GM21390 (cell line): ENCODE data around the gene WSCD1.

Source experiments
- ATAC-seq: cut with Tn5 transposase; IDR thresholded peaks from one replicate; pipeline ENCODE4 v1.9.1; 2021; ENCODE audit not compliant: unreplicated experiment

The WSCD1 gene

DNA sequence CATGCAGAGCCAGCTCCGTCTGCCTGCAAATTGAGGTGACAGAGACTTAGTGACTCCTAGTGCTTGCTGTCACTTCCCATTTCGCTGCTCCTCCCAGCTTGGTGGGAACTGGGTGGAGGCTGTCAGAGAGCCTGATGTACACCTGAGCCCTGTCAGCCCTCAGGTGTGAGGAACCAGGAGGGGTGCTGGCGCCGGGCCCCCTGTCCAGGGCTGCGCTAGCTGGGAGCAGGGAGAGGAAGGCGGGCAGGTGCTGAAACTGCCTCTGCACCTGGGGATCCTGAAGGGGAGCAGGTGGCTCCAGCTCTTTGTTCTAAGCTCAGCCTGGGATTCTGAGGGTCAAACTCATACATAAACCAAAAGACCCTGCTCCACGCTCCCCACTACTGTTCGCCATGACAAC lies 10.8 kb upstream of the WSCD1 start:
- ATAC-seq, result no peak

DNA sequence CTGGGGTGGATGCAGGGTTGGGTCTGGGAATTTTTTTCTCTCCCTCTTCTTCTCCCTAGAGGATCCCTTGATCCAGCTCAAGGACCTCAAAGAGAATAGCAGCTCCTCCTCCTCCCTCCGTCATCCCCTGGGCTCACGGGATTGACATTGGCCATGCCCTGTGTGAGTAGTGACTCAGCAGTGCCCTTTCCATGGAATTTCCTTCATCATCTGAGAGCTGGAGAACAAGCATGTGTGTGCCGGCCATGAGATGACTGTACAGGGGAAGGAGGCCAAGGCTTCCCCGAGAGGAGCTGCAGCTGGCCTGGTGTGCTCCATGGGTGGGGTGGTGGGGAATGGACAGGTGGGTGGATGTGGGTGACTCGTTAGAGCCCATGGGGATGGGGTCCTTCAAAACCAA lies 8.9 kb upstream of the WSCD1 start:
- no peak for ATAC-seq

DNA sequence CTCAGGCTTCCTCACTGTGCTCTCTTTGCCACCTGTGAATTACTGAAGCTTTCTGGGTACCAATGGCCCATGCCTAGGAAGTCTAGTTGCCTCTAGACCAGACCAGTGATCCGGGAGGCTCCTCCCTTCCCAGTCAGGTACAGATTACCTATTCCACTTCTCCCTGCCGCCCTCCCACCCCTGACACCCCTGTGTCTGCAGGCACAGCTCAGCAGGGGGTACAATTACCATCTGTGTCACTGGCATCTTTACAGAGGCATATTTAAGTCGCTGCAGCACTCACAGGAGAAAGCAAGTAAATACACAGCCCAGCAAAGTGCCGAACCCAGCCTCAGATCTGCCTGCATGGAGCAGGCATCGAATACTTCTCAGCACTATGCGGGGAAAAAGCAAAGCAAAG lies 5.3 kb upstream of the WSCD1 start:
- no peak for ATAC-seq

DNA sequence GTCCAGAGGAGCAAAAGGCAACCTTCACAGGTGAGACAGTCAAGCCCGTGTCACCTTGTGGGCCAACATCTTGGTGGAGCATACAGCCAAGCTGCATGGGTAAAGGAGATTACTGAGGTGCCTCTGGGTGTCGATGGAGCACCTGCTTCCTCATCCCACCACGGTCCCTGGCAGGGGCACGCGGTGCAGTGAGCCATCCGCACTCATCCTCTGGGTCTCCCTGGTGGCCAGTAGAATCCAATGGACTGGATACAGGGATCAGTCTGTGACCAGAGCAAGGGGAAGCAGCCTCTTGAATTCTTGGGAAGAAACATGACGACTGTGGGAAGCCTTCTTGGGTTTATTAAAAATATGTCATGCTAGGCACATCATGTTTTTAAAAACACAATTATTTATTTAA lies 4.8 kb upstream of the WSCD1 start:
- ATAC-seq, result no peak

DNA sequence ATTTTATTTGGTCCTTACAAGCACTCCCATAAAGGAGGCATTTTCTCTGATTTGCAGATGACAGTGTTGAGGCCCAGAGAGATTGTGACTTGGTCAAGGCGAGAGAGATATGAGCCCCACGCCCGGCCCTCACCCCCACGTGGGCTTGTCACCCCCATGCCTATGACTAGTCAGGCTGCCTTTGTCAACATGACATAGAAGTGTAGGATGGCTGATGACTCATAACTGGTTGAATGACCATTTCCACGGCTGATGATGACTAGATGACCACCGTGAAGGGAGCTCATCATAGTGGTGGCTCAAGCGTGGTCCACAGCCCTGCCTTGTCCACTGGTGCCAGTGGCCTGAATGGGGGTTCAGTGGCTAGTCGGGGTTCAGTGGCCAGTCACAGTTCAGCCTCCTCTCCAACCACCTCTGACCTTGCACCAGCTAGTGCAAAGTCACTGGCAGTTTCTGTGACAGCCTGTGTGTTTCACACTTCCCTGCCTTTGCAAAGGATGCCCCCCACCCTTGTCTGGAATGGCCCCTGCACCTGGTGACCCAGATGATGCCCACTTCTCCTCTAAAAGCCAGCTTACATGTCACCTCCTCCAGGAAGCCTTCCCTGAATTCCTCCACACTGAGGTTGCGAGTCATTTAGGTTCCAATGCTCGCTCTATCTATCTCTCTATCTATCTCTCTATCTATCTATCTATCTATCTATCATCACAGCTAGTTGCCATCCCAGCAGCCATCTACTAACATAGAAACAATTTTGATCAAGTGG lies 3.8 kb upstream of the WSCD1 start:
- ATAC-seq, result no peak

DNA sequence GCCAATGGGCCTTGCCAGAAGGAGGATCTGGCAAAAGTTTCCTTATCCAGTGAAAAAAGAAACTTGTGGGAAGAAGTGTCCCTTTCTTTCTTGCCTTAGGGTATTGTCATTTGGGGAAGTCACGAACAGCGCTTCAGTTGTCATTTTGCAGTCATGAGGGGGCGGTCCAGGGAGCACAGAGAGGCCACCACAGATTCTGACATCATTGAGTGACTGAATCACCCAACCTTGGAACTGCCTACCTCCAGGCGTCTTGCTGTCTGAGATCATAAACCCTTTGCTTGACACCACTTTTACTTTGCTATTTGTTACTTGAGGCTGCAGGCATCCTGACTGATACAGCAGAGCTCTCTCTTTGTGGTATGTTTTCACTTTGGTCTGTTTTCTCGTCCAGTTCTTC lies 3.1 kb upstream of the WSCD1 start:
- ATAC-seq, result no peak

DNA sequence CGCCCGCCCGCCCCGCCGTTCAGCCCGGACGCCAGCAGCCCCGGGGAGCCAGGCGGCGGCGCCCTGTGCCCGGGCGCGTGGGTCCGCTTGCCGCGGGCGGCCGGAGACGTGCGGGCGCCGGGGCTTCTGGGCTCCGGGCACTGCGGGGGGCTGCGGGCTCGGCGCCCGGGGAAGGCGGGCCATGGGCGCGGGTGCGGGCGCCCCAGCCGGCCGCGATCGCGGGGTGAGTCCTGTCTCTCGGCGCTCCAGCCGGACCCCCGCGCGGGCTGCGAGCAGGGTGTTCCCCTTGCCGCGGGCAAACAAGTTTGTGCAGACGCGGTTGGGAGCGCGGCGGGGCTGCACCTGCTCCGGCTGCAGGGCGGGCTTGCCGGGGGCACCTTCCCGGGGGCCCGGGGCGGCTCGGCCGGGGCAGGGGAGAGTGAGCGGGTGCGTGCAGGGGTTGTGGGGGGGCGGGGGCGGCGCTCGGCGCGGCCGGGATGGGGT lies 292 bp downstream of the WSCD1 start:
- no peak for ATAC-seq

DNA sequence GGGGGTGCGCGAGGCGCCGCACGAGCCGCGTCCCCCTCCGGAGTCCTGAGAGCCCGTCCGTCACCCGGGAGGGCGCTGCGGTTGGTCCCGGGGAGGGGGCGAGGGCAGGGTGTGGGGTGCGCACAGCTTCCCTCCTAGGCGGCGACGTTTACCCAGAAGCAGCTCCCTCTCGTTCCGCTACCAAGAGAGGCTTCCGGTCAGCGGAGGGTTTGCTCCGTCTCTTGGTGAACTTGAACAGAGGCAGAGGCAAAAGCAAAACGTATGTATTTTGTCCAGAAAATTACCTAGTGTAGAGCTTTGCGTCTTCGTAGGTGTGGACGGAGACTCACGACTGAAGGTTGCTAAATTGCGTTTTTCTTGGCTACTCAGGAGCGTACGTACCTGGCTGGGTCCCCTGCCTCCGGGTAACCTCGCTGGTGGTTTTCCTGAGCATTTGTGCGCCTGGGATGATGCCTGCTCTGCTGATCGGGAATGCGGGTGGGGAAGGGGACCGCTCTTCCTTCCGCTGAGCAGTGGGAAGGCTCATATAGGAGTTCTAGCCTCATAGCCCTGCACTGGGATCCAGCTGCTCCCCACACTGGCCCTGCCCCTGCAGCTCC lies 833 bp downstream of the WSCD1 start:
- no peak for ATAC-seq

DNA sequence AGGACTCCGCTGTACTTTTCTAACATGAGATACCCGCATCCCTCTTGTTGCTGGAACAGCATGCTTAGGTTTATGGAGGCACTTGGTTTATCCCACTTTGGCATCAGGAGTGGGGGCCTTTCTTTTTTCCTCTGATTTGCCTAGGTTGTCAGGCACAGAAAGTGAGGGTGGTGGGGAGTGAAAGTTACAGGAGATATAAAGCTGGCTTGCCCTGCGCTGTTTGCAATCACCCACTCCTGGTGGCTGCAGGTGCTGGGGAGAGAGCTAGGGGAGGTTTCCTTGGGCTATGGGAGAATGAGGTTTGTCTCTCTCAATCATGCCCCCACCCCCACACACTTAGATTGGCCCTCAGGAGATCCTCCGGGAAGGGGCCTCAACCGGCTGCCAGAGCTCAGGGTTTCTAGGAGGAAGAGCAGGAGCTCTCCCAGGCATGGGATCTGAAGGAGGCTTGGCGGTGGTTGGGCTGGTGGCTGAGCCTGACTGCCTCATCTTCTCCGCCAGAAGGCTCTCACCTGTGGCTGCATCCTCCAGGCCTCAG lies 1.4 kb downstream of the WSCD1 start:
- ATAC-seq, result no peak

DNA sequence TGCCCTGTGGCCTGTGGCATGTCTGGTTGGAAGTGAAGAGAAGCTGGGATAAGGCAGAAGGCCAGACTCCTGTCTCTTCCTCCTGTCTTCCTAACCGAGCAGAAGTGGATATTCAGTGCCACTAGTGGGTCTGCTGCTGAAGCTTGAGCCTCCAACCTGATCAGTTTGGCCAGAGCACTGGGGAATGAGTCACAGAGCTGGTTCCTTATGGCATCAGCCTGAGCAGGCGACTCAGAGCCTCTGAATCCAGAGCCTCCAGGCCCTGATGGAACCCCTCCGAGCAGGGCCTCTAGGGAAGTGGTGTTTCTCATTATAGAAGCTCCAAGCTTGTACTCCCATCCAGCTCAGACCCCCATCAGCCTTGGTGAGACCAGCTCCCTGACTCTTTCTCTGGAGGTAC lies 2.0 kb downstream of the WSCD1 start:
- no peak for ATAC-seq

DNA sequence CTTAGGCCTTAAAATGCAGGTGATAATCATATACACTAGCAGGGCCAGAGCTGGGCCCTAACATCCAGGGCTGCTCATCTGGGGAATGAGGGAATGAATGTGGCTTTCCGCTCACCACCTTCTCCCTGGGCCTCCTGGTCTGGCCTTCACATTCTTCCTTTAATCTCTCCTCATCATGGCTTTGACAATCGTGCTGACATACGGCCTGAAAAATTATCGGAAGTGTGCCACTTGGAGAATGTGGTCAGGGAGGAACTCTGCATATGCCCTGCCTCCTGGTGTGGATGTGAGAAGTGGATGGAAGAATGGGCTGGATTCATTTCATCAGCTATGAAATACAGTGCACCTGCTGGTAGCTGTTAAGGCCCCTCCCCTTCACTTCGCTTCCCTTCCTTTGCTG lies 2.4 kb downstream of the WSCD1 start:
- no peak for ATAC-seq

DNA sequence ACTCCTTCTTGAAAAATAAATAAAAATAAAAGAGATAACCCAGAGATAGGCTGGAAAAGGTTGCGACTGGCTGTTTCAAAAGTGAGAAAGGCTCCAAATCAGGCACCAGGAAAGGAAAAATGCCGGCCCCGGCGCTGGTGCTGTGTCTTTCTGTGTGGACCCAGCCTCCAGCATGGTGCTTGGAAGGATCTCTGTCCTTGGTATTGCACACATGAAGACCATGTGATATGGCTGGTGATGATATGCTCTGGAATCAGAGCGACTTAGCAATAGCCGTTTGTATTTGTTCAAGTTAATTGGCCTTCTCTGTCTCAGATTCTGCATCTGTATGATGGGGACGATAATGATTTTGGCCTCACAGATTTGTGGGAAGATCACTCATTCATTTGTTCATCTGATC lies 3.4 kb downstream of the WSCD1 start:
- no peak for ATAC-seq

DNA sequence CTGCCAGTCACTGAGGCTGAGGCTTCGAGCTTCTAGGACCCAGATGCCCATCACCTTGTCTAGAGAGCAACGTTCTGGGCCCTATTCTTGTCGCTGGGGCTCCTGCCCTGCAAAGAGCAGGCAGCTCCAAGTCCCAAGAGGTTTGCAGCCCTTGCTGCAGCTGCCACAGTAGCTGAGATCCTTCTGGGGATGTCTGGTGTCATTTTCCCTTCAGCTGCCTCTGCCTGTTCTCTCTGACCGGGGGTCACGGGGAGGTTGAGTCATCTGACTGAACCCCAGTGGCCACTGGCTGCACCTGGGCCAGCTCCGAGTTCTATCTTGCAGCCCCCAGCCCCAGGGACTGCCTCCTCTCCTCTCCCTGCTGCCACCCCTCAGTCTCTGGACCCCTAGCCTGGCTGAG lies 4.9 kb downstream of the WSCD1 start:
- no peak for ATAC-seq

DNA sequence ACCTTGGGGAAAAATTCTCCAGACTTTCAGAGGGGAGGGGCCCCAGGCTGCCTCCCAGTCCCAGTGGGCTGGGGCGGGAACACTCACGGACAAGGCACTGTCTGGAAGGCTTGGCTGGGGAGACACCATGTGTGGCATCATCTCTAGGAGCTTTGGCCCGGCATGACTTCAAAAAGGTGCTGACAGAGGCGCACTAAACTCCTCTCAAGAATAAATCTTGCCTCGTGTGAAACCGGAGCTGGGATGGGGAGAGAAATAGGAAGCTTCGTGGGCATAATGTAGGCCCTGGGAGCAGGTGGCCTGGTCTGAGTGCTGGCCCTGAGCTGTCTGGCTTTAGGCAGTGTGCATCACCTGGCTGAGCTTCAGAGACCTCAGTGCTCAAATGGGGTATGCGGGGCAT lies 5.7 kb downstream of the WSCD1 start:
- ATAC-seq, result no peak

DNA sequence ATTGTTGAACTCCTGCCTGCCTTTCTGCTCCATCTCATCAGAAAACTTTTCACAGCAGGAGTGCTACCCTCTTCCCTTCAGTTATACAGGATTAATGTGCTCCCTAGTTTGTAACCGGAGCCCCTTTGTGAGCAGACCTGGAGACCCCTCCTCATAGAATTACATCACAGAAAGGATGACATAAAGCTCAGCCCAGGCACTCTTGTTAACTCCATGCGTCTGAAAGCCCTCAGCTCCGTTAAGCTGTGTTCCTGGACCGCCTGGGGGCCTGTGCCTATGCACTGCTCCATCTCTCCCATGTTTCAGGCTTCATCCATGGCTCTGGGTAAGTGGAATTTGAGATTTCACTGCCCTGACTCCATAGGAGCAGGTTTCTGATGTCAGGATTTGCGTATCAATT lies 7.6 kb downstream of the WSCD1 start:
- ATAC-seq, result no peak

DNA sequence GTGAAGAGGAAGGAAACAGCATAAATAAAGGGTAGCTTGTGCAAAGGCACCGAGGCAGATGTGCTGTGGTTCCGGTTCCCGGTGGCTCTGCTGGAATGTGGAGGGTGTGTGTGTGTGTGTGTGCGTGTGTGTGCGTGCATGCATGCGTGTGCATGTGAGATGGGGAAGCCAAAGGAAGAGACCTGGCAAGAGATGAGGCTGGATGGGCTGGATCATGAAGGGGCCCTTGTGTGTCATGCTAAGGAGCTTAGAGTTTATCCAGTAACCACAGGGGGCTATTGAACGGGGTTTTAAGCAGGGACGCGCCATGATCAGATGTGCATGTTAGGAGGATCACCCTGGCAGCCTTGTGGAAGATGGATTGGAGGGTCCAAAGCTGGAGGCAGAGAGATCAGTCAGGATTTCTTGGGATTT lies 8.3 kb downstream of the WSCD1 start:
- no peak for ATAC-seq

DNA sequence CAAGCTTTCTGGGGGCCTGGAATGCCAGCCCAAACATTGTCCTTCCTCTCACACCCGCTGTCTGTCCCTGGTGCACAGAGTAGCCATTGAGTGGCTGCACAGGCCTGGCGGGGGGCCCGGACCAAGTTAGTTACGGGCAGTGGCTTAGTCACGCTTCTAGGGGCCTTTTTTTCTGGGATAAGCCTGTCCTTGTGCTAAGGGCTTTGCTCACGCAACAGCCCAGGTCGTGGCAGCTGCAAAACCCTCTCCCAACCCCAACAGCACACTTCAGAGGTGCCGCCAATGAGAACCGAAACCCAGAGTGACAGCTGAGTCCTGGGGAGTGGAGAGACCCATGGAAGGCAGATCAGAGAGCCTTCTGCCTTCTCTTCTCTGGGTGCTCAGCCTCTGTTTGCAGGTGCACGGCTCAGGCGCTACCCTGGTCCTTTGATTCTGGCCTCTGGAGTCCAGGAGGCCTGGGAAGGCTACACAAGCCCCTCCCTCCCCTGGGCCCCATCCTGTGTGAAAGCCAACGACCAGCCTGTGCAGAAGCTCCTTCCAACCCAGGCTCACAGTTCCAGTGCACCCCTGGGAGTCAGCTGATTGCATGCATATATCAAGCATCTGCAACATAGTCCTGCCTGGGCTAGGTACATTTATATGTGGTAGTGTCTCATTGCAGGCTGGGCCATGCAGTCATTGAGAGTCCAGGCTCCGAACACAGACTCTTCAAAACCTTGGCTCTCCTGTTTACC lies 9.1 kb downstream of the WSCD1 start:
- ATAC-seq, result no peak

DNA sequence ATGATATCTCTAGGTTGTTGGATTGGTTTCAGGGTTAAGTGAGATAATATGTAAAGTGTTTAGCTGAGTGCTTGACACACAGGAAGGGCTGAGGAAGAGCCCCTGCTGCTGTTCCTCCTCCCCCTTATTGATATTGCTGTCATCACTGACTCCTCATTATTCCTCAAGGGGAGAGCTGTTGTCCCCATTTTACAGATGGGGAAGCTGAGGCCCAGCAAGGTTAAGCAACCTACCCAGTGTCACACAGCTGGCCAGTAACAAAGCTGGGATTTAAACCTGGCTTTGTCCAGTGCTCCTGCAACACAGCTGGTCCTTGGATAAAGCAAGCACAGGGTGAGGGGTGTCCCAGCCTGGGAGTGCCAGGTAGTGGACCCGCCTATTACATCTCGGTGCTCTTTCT lies 9.8 kb downstream of the WSCD1 start:
- no peak for ATAC-seq

DNA sequence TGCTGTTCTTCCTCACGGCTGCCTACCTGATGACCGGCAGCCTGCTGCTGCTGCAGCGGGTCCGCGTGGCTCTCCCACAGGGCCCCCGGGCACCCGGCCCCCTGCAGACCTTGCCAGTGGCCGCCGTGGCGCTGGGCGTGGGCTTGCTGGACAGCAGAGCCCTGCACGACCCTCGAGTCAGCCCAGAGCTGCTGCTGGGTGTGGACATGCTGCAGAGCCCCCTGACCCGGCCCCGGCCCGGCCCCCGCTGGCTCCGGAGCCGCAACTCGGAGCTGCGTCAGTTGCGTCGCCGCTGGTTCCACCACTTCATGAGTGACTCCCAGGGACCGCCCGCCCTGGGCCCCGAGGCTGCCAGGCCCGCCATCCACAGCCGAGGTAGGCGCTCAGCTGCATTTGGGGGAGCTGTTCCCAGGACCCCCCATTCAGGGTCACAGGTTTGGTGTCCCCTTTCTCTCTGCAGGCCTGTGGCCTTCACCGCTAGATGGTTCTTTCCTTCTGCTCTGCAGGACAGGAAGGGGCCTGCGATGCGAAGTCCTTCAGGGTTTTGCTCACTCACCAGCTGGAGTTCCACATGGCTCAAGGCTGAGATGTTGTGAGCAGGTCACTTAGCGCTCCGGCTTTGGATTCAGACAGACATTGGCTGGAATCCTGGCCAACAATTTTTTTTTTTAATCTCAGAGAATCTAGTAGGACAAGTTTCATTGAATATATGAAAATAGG lies 10.7 kb downstream of the WSCD1 start:
- no peak for ATAC-seq

DNA sequence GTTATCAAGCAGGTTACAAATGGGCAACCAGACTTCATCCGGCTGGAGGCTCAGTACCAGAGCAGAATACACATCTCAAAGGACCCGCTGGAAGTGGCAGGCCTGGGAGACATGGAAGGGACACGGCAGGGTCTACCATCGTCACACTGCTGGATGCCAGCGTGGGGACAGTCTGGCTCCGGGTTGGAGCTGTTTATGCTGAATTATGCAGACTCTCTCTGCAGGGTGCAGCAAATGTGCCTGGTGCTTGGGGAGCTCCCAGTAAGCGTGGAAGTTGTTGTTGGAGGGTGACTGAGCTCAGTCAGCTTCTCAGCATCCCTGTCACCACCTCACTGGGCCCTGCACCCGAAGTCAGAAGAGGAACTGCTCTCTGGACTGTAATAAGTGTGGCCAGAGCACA lies 12.2 kb downstream of the WSCD1 start:
- ATAC-seq, result no peak
